ENCODE data around the gene GRIFIN.

GRIFIN gene

GRCh38 chr7:2431260-2431867 lies 44.8 kb downstream of the GRIFIN start:
- DNase-seq = peak; percentile 40

GRCh38 chr7:2425749-2426148 lies 50.4 kb downstream of the GRIFIN start:
- DNase-seq = no peak

Measured in activated naive CD4-positive, alpha-beta T cell treated with anti-CD3 and anti-CD28 coated beads, Interleukin-2, amount 50 U/mL, for 16 hours (primary cell).